ENCODE results near the gene TRIM49.
"Not testable (repeated sequence)": the region's sequence is repeated elsewhere in the genome, so short reads cannot be mapped to it uniquely, and the experiment has no call there.

Gene TRIM49

GRCh38 chr11:89808475-89808874, at the start of gene TRIM49:
Gene TRIM49, minus strand, starts transcription at chr11:89808575. Its CDS starts 4,106 bp downstream, at chr11:89804469.
- DNase-seq, result not testable (repeated sequence)

GRCh38 chr11:89826694-89827093, 18.3 kb upstream of the TRIM49 start:
- DNase-seq, result not testable (repeated sequence)

GRCh38 chr11:89820008-89820407, 11.6 kb upstream of the TRIM49 start:
- DNase-seq, result not testable (repeated sequence)

GRCh38 chr11:89813535-89813934, 5.2 kb upstream of the TRIM49 start:
- not testable (repeated sequence) for DNase-seq

GRCh38 chr11:89787506-89788063, 20.8 kb downstream of the TRIM49 start:
- DNase-seq, result not testable (repeated sequence)

- not testable (repeated sequence) for DNase-seq
Measured at GRCh38 chr11:89785726-89786125, 22.6 kb downstream of the TRIM49 start.

- DNase-seq, result not testable (repeated sequence)
Measured at GRCh38 chr11:89750822-89751221, 57.6 kb downstream of the TRIM49 start.

Data from suppressor macrophage treated with lipopolysaccharide for 4 hours (primary cell).